Muscle layer of duodenum (tissue), 2 donors: Measurements from ENCODE around the gene NLGN1.
"Not testable (repeated sequence)": the region's sequence is repeated elsewhere in the genome, so short reads cannot be mapped to it uniquely, and the experiment has no call there.

ENCODE experiments used
- H3K27ac ChIP-seq: one replicate; pipeline ENCODE4 v1.7.0; 2013; ENCODE audit warnings: mild to moderate bottlenecking, low read length
- H3K27me3 ChIP-seq: one replicate; pipeline ENCODE4 v1.7.0; 2013; ENCODE audit warnings: low read depth, mild to moderate bottlenecking, control low read depth, low read length
- H3K36me3 ChIP-seq, 2 donors: one replicate each; pipeline ENCODE4 v1.7.0; 2013; ENCODE audit warnings: low read length in 2 of 2, control low read depth in 1 of 2, mild to moderate bottlenecking in 1 of 2; ENCODE audit not compliant: insufficient read depth in 2 of 2, control insufficient read depth in 1 of 2
- H3K4me1 ChIP-seq, 2 donors: one replicate each; pipeline ENCODE4 v1.7.0; 2013; ENCODE audit warnings: low read length in 2 of 2, mild to moderate bottlenecking in 2 of 2, control low read depth in 1 of 2, moderate library complexity in 1 of 2; ENCODE audit not compliant: insufficient read depth in 2 of 2, control insufficient read depth in 1 of 2
- H3K4me3 ChIP-seq, 2 donors: one replicate each; pipeline ENCODE4 v1.7.0; 2013; ENCODE audit warnings: low read length in 2 of 2, low read depth in 1 of 2, mild to moderate bottlenecking in 1 of 2
- H3K9me3 ChIP-seq, 2 donors: one replicate each; pipeline ENCODE4 v1.7.0; 2013; ENCODE audit warnings: low read length in 2 of 2, control low read depth in 1 of 2, mild to moderate bottlenecking in 1 of 2; ENCODE audit not compliant: control insufficient read depth in 1 of 2
- donor health status: healthy.

Gene NLGN1

DNA sequence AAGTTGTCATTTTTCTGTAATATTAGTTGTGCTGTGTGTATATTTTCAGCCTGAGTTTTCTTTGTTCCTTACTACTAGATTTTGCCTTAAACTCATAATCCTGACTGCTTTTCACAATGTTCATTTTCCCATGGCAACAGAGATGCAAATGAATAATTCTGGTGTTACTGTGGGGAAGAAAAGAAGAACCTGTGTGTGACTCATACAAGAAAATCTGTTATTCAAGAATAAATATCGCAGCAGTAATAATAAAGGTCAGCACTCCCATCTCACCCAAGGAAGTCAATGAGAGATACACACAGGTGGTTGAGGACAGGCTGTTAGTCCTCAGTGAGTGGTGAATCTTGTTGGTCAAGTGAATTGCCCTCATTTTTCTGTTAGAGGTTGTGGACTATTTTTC, 805.0 kb downstream of the NLGN1 start:
- H3K27me3 ChIP-seq = no peaks in the 10 kb centered on the region
- H3K9me3 ChIP-seq = no peaks in the 10 kb centered on the region
- H3K27ac ChIP-seq = no peak overlapping the region
- no peaks in the 10 kb centered on the region for H3K4me1 ChIP-seq
- no peaks in the 10 kb centered on the region for H3K36me3 ChIP-seq
- H3K4me3 ChIP-seq = no peak overlapping the region

GRCh38 chr3:174204765-174205164, 807.2 kb downstream of the NLGN1 start:
- H3K9me3 ChIP-seq = no peaks in the 10 kb centered on the region
- no peaks in the 10 kb centered on the region for H3K27me3 ChIP-seq
- no peaks in the 10 kb centered on the region for H3K36me3 ChIP-seq
- no peaks in the 10 kb centered on the region for H3K4me1 ChIP-seq
- H3K4me3 ChIP-seq = no peak overlapping the region
- no peak overlapping the region for H3K27ac ChIP-seq

DNA sequence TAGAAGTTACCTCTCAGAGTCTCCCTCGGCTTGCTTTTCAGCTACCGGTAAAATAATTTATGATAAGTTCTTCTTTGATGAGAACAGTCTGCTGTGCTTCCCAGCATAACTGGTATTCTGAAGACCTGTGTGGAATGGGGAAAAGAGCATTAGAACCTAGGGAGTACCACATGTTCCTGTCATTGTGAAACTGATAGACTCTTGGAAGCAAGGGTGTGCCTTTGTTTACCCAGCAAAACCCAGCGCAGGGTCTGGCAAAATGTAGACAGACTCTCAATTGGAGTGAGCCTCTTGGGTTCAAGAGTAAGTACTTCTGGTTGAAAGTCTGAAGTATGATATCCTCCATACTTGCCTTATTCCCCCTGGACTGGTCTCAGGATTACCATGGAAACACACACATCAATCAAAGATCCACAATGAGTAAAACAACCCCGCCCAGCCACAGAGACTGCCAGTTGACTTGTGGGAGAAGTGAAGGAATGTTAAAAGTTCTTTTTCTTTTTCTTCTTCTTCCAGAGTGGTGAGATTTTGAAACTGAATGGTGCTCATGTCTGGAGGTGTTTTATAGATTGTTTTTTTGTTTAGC, 809.2 kb downstream of the NLGN1 start:
- Histone ChIP-seq H3K9me3 (no peaks in the 10 kb centered on the region), H3K4me1 (no peaks in the 10 kb centered on the region), H3K27ac (no peak overlapping the region), H3K36me3 (no peaks in the 10 kb centered on the region), H3K27me3 (no peaks in the 10 kb centered on the region), H3K4me3 (no peak overlapping the region)

- Histone ChIP-seq H3K4me1 (no peaks in the 10 kb centered on the region), H3K9me3 (no peaks in the 10 kb centered on the region), H3K36me3 (no peaks in the 10 kb centered on the region), H3K4me3 (no peak overlapping the region), H3K27me3 (no peaks in the 10 kb centered on the region), H3K27ac (no peak overlapping the region)
These were observed 810.6 kb downstream of the NLGN1 start for GRCh38 chr3:174208161-174208560.

- not testable (repeated sequence) for H3K9me3 ChIP-seq, H3K27me3 ChIP-seq, H3K4me3 ChIP-seq, H3K4me1 ChIP-seq, H3K27ac ChIP-seq, H3K36me3 ChIP-seq
These were observed 814.4 kb downstream of the NLGN1 start for GRCh38 chr3:174211896-174212295.

- Histone ChIP-seq H3K4me3 (no peak overlapping the region), H3K36me3 (no peaks in the 10 kb centered on the region), H3K27me3 (no peaks in the 10 kb centered on the region), H3K4me1 (no peaks in the 10 kb centered on the region), H3K9me3 (no peaks in the 10 kb centered on the region), H3K27ac (no peak overlapping the region)
These were observed 817.9 kb downstream of the NLGN1 start for GRCh38 chr3:174215456-174215855.

- no peak overlapping the region for H3K27ac ChIP-seq
- no peaks in the 10 kb centered on the region for H3K9me3 ChIP-seq
- no peaks in the 10 kb centered on the region for H3K36me3 ChIP-seq
- H3K4me1 ChIP-seq = no peaks in the 10 kb centered on the region
- H3K27me3 ChIP-seq = no peaks in the 10 kb centered on the region
- no peak overlapping the region for H3K4me3 ChIP-seq
These were observed 818.5 kb downstream of the NLGN1 start for GRCh38 chr3:174216019-174216418.

DNA sequence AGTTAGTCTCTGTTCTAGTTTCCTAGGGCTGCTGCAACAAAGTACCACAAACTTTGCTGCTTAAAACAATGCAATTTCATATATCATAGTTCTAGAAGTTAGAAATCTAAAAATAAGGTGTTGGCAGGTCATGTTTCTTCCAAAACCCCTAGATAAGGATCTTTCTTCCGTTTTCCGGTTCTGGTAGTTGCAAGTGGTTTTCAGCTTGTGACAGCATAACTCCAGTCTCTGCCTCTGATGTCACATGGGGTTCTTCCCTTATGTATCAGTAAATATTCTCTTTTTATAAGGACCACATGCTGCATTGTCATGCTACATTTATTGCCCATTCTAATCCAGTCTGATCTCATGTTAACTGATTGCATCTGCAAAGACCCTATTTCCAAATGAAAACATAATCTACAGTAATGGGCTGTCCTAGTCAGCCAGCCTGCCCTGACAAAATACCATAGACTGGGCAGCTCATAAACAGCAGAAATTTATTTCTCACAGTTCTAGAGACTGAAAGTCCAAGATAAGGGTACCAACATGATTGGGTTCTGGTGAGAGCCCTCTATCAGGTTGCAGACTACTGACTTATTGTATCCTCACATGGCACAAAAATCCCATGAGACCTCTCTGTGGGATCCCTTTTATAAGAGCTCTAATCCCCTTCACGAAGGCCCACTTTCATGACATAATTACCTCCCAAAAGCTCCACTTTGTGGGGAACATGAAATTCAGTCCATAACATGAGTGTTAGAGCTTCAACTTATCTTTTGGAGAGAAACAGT, 819.6 kb downstream of the NLGN1 start:
- no peaks in the 10 kb centered on the region for H3K9me3 ChIP-seq
- H3K4me3 ChIP-seq = no peak overlapping the region
- H3K4me1 ChIP-seq = no peaks in the 10 kb centered on the region
- no peaks in the 10 kb centered on the region for H3K36me3 ChIP-seq
- no peak overlapping the region for H3K27ac ChIP-seq
- H3K27me3 ChIP-seq = no peaks in the 10 kb centered on the region

DNA sequence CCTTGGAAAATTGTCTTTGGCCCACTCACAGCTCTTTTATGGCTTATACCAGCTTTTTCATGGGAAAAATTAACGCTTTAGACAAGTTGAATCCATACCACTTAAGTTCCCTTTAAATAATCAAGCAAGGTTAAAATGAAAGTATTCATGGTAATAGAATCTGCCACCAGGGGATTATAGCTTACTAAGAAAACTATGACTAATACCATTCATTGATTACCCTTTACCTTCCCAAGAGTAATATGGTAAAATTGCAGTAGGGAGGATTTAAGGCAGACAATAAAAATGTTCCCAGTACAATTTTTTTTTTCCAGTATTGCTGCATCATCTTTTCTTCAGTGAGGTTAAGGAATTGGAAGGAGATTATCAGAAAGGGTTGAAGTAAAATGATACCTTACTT, 820.5 kb downstream of the NLGN1 start:
- no peak overlapping the region for H3K27ac ChIP-seq
- peaks cover 0 to under 1% of the 10 kb centered on the region in 2 donors for H3K4me1 ChIP-seq
- no peaks in the 10 kb centered on the region for H3K36me3 ChIP-seq
- H3K9me3 ChIP-seq = no peaks in the 10 kb centered on the region
- H3K27me3 ChIP-seq = no peaks in the 10 kb centered on the region
- no peak overlapping the region for H3K4me3 ChIP-seq

DNA sequence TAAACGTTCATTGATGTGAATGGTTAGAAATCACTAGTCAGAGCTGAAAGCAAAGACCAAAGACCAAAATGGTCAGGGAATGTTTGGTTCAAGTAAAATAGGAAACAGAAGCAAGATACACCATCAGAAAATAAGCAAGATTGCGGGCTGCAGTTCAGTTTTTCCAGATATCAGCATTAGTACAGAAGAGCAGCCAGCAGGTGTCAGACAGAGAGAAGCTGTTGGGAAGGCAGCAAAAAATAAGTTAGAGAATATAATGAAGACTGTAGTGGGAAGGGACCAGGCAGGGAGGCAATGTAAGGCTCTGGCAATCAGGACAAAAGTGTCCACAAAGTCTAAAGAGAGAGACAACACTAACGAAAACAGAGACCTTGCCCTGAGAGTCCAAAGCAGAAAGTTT, 822.2 kb downstream of the NLGN1 start:
- no peak overlapping the region for H3K4me3 ChIP-seq

GRCh38 chr3:174220775-174221554, 823.4 kb downstream of the NLGN1 start:
- no peaks in the 10 kb centered on the region for H3K9me3 ChIP-seq
- H3K4me3 ChIP-seq = no peak overlapping the region

More for the DNA sequence above, 822.2 kb downstream of the NLGN1 start:
- no peaks in the 10 kb centered on the region for H3K27me3 ChIP-seq
- no peak overlapping the region for H3K27ac ChIP-seq
- no peaks in the 10 kb centered on the region for H3K9me3 ChIP-seq
- no peaks in the 10 kb centered on the region for H3K36me3 ChIP-seq
- peaks cover 0 to 3% of the 10 kb centered on the region in 2 donors for H3K4me1 ChIP-seq

More at GRCh38 chr3:174220775-174221554, 823.4 kb downstream of the NLGN1 start:
- H3K27ac ChIP-seq = no peak overlapping the region
- peaks cover 0 to 3% of the 10 kb centered on the region in 2 donors for H3K4me1 ChIP-seq
- H3K27me3 ChIP-seq = no peaks in the 10 kb centered on the region
- no peaks in the 10 kb centered on the region for H3K36me3 ChIP-seq
